GM19324 (cell line): ENCODE measurements around the gene CCDC175.

Source experiments
- ATAC-seq: cut with Tn5 transposase; IDR thresholded peaks from one replicate; pipeline ENCODE4 v1.9.1; 2021; ENCODE audit warnings: mild to moderate bottlenecking, moderate library complexity; ENCODE audit not compliant: unreplicated experiment, low FRiP score

CCDC175 gene

GRCh38 chr14:59541731-59542130 lies 34.9 kb downstream of the CCDC175 start:
- no peak for ATAC-seq

DNA sequence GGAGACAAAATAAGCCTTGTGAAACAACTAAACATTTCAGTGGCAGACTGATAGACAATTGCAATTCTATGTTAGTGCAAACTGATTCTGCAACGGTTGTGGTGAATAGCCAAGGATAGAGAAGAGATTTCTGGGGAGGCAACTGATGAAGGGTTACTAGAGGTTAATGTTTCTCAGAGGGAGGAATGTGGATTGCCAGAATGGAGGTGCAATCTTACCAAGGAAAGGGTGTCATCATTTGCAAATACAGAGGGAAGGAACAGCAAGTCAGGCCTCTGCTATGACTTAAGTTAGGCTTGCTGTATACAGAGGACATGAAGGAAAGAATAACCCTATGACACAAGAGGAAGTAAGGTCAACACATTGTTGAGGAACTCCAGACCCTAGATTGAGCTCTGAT lies 35.8 kb downstream of the CCDC175 start:
- no peak for ATAC-seq

DNA sequence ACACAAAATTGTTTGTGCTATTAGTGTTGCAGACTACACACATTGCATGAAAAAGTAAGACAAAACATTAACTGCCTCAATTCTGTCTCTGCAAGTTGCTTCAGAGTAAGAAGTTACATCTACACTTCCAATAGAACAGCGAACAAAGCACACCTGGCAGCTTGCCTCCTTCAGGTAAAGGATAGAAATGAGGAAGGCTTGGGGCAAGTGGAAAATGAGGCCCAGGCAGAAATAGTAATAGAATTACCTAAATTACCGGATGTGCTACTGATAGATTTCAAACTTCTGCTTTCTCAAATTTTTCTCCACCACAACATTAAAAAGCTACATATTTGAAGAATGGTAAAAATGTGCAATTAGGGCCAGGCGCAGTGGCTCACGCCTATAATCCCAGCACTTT lies 37.7 kb downstream of the CCDC175 start:
- ATAC-seq, result no peak

- ATAC-seq, result no peak
Observed at GRCh38 chr14:59537476-59537875, 39.1 kb downstream of the CCDC175 start.

DNA sequence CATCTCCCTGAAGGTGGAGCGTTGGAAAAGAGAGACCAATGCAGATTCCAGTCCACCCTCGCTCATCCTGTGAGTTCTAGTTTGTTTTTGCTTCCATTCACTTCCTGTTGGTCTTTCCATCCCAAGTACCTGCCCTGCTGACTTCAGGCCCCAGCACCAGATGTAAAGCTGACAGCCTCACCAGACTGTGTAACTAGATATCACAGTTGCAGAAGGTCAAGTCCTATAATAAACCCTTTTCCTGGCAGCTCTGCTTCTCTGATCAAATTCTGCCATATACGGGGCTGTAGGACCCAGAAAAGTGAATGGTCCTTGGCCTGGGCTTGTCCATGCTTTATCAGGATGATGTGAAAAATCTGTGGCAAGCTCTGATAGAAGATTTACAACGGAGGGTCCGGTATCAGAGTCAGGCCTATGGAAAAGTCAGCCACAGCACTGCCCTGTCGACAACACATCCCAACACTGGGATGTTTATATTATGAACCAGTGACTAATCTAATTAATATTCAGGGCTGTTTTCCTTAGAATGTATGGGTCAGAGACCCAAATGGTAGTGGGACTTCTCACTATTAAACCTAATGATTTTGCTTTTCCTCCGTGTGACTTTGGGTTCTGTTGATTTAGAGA lies 42.1 kb downstream of the CCDC175 start:
- ATAC-seq, result no peak

DNA sequence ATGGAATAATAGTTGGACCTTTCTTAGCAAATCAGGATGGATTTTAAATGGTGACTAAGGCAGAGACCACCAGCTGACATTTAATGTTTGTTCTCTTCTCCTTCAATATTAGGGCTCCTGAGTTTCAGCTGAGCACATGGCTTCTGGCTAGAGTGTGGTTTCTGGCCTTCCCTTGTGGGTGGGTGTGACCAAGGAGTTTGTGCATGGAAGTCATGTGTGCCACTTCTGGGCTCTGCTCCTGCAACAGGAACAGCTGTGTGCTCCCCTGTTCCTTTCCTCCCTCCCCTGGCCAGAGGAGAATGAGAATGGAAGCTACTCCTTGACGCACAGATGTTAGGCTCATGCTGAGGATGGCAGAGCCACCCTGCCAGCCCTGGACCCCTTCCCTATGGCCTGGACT lies 44.2 kb downstream of the CCDC175 start:
- no peak for ATAC-seq

DNA sequence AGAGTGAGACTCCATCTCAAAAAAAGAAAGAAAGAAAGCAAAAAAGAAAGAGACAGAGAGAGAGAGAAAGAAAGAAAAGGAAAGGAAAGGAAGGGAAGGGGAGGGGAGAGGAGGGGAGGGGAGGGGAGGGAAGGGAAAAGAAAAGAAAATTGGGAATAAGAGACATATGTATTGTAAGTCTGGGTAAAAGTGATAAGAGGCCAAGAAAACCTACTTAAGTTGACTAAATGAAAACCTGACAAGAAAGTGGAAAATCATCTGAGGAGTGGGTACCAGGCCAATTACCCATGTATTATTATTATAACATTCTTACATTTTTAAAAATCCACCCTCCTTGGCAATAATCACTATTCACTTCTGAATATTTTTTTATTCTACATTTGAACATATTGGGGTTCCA lies 46.3 kb downstream of the CCDC175 start:
- ATAC-seq, result no peak

GRCh38 chr14:59529189-59529588 lies 47.4 kb downstream of the CCDC175 start:
- ATAC-seq, result no peak

DNA sequence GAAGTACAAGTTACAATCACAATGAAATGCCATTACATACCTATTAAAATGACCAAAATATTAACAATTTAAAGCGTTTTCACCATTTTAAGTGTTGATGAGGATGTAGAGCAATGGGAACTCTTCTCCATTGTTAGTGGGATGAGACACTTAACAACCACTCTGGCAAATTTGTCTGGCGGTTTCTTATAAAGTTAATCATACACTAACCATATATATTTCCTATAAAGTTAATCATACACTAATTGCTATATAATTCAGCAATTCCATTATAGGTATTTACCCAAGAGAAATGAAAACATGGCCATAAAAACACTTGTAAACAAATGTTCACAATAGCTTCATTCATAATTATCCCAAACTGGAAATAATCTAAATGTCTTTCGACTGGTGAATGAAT lies 56.4 kb downstream of the CCDC175 start:
- no peak for ATAC-seq

DNA sequence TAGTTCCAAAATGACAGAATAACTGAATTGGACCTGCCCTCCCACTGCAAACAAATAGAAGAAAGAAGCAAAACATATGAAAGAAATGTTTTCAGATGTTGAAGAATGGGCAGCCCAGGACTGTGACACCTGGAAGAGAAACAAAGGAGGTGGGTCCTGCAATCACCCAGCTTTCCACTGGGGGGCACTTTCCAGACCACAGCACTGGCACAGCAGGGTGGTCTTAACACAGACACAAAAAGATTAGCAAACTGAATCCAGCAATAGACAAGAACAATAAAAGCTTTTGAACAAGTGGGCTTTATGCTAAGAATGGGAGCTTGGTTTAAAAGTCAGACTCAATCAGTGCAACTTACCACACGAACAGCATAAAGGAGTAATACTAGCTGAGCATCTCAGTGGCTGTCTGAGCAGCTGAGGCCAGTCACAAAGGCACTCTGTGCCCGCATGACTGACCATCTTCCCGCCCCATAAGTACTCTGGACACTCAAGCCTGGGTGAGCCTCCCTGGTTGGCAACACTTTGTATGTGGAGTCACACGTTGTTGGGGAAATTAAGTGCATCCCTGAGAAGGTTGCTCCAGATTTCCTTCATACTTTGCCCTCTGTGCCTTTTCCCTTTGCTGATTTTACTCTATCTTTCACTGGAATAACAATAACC lies 64.6 kb downstream of the CCDC175 start:
- ATAC-seq, result no peak

DNA sequence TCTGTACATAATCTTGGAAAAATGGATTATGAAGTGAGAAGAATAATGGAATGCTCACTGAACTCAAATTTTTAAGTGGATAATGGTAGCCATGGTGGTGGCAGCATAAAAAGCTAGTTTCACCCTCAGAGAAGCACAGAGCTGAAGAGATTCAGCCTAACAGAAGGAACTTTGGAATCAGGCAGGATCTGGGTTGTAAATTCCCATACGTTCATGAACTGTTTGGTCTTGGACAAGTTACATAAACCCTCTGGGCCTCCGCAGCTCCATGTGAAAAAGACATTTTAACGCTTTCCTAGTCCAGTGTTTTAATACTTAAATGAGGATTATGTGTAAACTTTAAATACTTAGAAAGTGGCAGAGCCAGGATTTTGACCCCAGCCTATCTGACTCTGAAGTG lies 65.6 kb downstream of the CCDC175 start:
- no peak for ATAC-seq

GRCh38 chr14:59510001-59510400 lies 66.6 kb downstream of the CCDC175 start:
- no peak for ATAC-seq

GRCh38 chr14:59509101-59509500 lies 67.5 kb downstream of the CCDC175 start:
- no peak for ATAC-seq

GRCh38 chr14:59507752-59508103 lies 68.9 kb downstream of the CCDC175 start:
- ATAC-seq, result peak; percentile 8

DNA sequence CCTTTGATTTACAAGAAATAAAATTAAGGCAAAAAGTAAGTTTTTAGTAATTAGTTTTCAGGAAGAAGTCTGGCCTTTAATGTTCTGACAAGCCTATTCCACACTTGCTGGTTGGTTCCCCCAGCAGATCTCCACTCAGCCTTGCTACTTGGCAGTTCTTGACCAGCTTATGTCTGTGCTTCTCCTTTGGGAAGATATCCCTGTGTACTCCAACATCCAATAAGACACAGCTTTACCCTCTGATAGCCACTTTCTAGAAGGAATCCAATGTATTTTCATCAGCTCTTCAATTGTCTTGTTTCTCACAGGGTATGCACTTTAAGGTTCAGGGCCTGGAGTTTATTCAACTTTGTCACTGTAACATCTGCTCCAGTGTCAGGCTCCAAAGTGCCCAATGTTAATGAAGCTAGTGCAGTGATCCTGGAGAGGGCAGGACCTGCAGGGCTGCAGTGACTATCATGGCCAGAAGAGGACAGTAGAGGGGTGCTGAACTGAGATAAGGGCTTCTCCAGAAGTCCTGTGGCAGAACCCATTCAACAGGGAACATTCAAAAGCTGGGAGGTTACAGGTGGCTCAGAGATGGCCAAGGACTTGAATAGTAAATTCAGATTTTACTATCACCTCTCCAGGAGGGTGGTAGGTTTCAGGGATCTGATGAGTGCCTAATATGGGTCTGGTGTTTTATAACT lies 69.4 kb downstream of the CCDC175 start:
- peak; percentile 81 for ATAC-seq

- ATAC-seq, result no peak
Observed at GRCh38 chr14:59503256-59503655, 73.4 kb downstream of the CCDC175 start.

- ATAC-seq, result no peak
Observed at GRCh38 chr14:59500732-59501131, 75.9 kb downstream of the CCDC175 start.

GRCh38 chr14:59492384-59492783 lies 84.2 kb downstream of the CCDC175 start:
- ATAC-seq, result no peak

- ATAC-seq, result no peak
Observed at GRCh38 chr14:59490756-59491155, 85.9 kb downstream of the CCDC175 start.

DNA sequence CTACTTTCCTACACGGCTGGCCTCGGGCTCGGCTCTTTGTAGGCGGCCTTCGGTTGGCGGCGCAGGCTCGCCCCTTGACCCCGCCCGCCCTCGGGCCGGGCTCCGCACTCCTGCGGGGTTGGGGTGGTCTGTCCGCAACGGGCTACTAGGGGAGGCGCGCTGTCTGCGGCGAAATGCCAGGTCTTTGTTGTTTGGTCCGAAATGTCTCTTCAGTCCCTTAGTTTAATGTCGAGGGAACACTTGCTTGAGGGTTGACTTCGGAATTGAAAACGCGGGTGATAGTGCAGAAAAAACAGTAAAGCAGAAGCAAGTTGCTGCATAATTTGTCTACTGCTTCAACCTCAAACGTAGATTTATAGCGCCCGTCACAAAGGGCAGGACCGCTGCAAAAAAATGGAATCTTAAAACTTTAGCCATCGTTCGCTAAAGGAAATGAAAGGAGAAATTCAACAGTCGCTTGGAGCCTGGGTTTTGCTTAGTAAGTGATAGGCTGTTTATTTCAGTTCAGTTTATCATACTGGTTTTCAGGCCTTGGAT lies 91.9 kb downstream of the CCDC175 start:
- peak; percentile 61 for ATAC-seq

DNA sequence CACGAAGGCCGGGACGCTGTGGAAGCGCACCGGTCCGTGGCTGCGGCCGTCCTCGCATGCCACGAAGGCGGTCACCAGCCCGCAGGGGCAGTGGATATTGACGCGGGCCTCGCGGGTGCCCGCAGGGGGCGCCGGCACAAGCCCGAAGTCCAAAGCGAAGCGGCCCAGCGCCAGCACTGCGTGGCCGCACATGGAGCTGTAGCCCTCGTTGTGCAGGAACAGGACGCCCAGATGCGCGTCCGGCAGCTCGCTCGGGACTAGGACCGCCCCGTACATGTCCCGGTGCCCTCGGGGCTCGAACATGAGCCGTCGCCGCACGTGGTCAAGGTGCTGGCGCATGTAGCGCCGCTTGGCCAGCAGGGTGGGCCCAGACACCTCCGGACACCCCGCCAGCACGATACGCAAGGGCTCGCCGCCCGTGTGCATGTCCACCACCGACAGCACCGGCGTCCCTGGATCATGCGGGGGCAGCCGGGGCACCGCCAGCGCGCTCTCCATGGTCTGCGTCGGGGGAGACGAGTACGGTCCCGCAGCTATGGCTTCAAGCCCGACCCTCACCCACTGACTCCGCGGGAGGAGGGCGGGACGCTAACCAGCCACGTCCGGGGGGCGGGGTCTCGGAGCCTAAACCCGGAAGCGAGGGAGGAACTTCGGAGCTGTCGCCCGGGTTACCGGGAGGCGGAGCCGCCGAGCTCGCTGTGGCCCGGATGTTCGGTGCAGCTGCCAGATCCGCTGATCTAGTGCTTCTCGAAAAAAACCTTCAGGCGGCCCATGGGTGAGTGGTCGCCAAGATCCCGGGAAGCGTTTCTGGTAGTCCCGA lies 92.6 kb downstream of the CCDC175 start, which contains the start of the genes JKAMP and L3HYPDH:
JKAMP (plus strand) TSS at position 699 of the 820 bp plus-strand sequence; CDS start at position 772, 73 bp downstream.
L3HYPDH (minus strand) TSS at position 590 of the 820 bp plus-strand sequence; CDS start at position 498, 92 bp downstream.
- ATAC-seq, result peak; percentile 92
